ENCODE measurements around the gene GPD2. TPM values are rescaled to one million over a fixed set of nuclear protein-coding genes. Genes with fewer than 3 reads are reported as not detected.
A peak's percentile ranks its signal among the peaks of the same experiment; 100 is the strongest.

The GPD2 gene
- total RNA-seq, 1 experiment from 2014 or later: 32.2 TPM

DNA sequence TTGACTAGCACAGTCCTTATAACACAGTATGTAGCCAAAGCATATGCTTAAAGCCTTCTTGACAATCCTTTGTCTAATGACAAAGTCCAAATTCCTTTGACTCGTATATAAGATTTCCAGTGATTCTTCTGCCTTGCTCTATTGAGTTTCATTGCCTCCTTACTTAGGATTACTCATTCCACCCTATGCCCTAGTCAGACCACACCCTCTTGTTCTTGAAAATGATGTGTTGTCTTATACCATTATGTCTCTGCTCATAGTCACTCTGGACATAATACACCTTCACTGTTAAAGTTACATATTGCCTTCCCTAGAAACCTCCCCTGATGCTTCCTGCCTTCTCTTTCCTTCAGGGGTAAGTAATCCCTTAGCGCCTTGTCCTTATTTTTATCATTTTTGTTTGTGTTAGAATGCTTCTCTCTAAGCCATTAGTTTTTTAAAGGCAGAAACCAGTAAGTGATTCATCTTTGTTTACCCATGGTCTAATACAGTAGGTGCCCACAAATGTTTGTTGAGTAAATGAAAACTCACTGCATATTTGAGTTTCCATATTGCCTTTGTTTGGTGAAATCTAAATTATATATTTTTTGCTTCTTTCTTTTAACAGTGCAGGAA lies 19.3 kb downstream of the GPD2 start:
- Mint-ChIP-seq H3K4me3 (no peak overlapping the region), H3K36me3 (peaks cover 15% of the 10 kb centered on the region), H3K27me3 (ENCODE audit: low read depth) (no peaks in the 10 kb centered on the region), H3K4me1 (peaks cover 12% of the 10 kb centered on the region), H3K27ac (no peak overlapping the region), H3K9me3 (peaks cover 22% of the 10 kb centered on the region)
- CTCF ChIA-PET: no interaction called here
- POLR2A ChIA-PET: no interaction called here
- ATAC-seq (no peak), DNase-seq (ENCODE audit: low spot score) (no peak)
- TF ChIP-seq FOXK1 (CRISPR knock-in tag; IDR thresholded peaks at IDR 0.05): no peak
- no peak for TF ChIP-seq ZNF121 (CRISPR knock-in tag; IDR thresholded peaks at IDR 0.05)
- no peak for TF ChIP-seq FOXJ3 (CRISPR knock-in tag; IDR thresholded peaks at IDR 0.05; ENCODE audit: borderline replicate concordance)
- TF ChIP-seq JAZF1 (CRISPR knock-in tag; IDR thresholded peaks at IDR 0.05): no peak

- H3K27ac Mint-ChIP-seq: no peak overlapping the region
- no peak overlapping the region for H3K4me3 Mint-ChIP-seq
- POLR2A ChIA-PET: no interaction called here
- DNase-seq (ENCODE audit: low spot score) (no peak), ATAC-seq (no peak)
- peaks cover 22% of the 10 kb centered on the region for H3K9me3 Mint-ChIP-seq
- H3K36me3 Mint-ChIP-seq: peaks cover 15% of the 10 kb centered on the region
- H3K4me1 Mint-ChIP-seq: peaks cover 12% of the 10 kb centered on the region
- TF ChIP-seq SMAD4 (CRISPR knock-in tag; IDR thresholded peaks at IDR 0.05) (no peak), ZNF416 (CRISPR knock-in tag; IDR thresholded peaks at IDR 0.05) (no peak), NR2C2 (CRISPR knock-in tag; IDR thresholded peaks at IDR 0.05) (no peak), TEAD1 (CRISPR knock-in tag; IDR thresholded peaks at IDR 0.05) (no peak), ZNF532 (CRISPR knock-in tag; IDR thresholded peaks at IDR 0.05; ENCODE audit: borderline replicate concordance) (no peak)
- TF ChIP-seq, protein P1, sequence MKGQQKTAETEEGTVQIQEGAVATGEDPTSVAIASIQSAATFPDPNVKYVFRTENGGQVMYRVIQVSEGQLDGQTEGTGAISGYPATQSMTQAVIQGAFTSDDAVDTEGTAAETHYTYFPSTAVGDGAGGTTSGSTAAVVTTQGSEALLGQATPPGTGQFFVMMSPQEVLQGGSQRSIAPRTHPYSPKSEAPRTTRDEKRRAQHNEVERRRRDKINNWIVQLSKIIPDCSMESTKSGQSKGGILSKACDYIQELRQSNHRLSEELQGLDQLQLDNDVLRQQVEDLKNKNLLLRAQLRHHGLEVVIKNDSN (CRISPR knock-in tag; IDR thresholded peaks at IDR 0.05): no peak
- TF ChIP-seq, protein P2, sequence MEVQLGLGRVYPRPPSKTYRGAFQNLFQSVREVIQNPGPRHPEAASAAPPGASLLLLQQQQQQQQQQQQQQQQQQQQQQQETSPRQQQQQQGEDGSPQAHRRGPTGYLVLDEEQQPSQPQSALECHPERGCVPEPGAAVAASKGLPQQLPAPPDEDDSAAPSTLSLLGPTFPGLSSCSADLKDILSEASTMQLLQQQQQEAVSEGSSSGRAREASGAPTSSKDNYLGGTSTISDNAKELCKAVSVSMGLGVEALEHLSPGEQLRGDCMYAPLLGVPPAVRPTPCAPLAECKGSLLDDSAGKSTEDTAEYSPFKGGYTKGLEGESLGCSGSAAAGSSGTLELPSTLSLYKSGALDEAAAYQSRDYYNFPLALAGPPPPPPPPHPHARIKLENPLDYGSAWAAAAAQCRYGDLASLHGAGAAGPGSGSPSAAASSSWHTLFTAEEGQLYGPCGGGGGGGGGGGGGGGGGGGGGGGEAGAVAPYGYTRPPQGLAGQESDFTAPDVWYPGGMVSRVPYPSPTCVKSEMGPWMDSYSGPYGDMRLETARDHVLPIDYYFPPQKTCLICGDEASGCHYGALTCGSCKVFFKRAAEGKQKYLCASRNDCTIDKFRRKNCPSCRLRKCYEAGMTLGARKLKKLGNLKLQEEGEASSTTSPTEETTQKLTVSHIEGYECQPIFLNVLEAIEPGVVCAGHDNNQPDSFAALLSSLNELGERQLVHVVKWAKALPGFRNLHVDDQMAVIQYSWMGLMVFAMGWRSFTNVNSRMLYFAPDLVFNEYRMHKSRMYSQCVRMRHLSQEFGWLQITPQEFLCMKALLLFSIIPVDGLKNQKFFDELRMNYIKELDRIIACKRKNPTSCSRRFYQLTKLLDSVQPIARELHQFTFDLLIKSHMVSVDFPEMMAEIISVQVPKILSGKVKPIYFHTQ (CRISPR knock-in tag; IDR thresholded peaks at IDR 0.05): no peak
- CTCF ChIA-PET: no interaction called here
- no peaks in the 10 kb centered on the region for H3K27me3 Mint-ChIP-seq (ENCODE audit: low read depth)
Measured at GRCh38 chr2:156456616-156457015, 20.4 kb downstream of the GPD2 start.

DNA sequence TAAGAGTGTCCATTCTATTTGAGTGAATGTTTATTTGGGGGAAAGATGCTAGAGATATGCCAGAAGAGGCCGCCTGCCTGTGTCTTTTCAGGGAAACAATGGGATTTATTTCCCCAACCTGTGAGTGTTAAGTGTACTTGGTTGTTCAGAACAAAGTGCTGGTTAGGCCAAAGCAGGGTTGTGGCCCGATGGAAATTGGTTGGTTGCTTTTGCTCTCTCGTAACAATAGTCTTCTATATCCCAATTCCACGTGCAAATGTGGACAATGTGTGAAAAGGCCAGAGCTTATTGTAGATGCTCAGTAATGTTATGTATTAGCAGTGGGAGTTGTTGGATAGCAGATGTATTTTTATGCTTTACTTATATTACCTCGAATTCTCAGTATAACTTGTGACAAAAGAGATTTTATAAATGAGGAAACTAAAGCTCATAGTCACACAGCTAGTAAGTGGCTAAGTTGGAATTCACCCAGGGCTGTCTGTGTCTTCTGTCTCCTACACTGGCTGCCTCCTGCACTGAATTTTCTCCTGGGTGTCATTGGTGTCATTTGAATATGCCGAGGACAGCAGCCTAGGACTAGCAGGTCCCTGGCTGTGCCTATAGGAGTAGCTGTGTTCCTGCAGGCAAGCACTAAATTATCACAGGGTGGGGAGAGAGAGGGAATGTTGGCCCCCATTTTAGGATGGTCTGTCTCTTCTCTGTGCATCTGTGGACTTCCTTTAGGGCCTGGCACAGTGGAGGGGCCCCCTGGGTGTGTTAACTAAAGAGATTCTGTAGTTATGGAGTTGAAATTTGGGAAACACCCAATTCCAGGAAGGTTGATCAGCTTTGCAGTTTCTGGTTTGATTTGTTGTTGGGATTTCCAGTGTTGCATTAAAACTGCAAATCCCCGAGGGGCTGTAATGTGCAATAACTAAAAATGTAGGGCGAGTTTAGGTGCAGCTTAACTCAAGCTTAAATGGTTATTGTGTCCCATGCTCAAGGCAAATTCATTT lies 21.6 kb downstream of the GPD2 start:
- Mint-ChIP-seq H3K4me3 (no peak overlapping the region), H3K4me1 (peaks cover 12% of the 10 kb centered on the region), H3K36me3 (peaks cover 6% of the 10 kb centered on the region), H3K27me3 (ENCODE audit: low read depth) (no peaks in the 10 kb centered on the region), H3K27ac (no peak overlapping the region), H3K9me3 (peaks cover 14% of the 10 kb centered on the region)
- DNase-seq (ENCODE audit: low spot score) (no peak), ATAC-seq (peak; percentile 71)
- ChIA-PET POLR2A (no interaction called here), CTCF (interaction anchor here (0.7 kb wide), 1 partner anchor 41 kb away, joined by 3 read pairs; no protein-coding TSS in a partner anchor)
- TF ChIP-seq, protein P3, sequence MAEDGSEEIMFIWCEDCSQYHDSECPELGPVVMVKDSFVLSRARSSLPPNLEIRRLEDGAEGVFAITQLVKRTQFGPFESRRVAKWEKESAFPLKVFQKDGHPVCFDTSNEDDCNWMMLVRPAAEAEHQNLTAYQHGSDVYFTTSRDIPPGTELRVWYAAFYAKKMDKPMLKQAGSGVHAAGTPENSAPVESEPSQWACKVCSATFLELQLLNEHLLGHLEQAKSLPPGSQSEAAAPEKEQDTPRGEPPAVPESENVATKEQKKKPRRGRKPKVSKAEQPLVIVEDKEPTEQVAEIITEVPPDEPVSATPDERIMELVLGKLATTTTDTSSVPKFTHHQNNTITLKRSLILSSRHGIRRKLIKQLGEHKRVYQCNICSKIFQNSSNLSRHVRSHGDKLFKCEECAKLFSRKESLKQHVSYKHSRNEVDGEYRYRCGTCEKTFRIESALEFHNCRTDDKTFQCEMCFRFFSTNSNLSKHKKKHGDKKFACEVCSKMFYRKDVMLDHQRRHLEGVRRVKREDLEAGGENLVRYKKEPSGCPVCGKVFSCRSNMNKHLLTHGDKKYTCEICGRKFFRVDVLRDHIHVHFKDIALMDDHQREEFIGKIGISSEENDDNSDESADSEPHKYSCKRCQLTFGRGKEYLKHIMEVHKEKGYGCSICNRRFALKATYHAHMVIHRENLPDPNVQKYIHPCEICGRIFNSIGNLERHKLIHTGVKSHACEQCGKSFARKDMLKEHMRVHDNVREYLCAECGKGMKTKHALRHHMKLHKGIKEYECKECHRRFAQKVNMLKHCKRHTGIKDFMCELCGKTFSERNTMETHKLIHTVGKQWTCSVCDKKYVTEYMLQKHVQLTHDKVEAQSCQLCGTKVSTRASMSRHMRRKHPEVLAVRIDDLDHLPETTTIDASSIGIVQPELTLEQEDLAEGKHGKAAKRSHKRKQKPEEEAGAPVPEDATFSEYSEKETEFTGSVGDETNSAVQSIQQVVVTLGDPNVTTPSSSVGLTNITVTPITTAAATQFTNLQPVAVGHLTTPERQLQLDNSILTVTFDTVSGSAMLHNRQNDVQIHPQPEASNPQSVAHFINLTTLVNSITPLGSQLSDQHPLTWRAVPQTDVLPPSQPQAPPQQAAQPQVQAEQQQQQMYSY (CRISPR knock-in tag; IDR thresholded peaks at IDR 0.05): no peak
- TF ChIP-seq CREB1 (CRISPR knock-in tag; IDR thresholded peaks at IDR 0.05) (no peak), TEAD1 (CRISPR knock-in tag; IDR thresholded peaks at IDR 0.05) (no peak), NFYB (CRISPR knock-in tag; conservative IDR thresholded peaks at IDR 0.05; ENCODE audit: low read depth) (no peak), EMX1 (CRISPR knock-in tag; IDR thresholded peaks at IDR 0.05) (no peak)
- TF ChIP-seq, protein P4, sequence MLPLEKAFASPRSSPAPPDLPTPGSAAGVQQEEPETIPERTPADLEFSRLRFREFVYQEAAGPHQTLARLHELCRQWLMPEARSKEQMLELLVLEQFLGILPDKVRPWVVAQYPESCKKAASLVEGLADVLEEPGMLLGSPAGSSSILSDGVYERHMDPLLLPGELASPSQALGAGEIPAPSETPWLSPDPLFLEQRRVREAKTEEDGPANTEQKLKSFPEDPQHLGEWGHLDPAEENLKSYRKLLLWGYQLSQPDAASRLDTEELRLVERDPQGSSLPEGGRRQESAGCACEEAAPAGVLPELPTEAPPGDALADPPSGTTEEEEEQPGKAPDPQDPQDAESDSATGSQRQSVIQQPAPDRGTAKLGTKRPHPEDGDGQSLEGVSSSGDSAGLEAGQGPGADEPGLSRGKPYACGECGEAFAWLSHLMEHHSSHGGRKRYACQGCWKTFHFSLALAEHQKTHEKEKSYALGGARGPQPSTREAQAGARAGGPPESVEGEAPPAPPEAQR (CRISPR knock-in tag; IDR thresholded peaks at IDR 0.05): no peak
